ENCODE data around the gene UBE2E2.

DNA sequence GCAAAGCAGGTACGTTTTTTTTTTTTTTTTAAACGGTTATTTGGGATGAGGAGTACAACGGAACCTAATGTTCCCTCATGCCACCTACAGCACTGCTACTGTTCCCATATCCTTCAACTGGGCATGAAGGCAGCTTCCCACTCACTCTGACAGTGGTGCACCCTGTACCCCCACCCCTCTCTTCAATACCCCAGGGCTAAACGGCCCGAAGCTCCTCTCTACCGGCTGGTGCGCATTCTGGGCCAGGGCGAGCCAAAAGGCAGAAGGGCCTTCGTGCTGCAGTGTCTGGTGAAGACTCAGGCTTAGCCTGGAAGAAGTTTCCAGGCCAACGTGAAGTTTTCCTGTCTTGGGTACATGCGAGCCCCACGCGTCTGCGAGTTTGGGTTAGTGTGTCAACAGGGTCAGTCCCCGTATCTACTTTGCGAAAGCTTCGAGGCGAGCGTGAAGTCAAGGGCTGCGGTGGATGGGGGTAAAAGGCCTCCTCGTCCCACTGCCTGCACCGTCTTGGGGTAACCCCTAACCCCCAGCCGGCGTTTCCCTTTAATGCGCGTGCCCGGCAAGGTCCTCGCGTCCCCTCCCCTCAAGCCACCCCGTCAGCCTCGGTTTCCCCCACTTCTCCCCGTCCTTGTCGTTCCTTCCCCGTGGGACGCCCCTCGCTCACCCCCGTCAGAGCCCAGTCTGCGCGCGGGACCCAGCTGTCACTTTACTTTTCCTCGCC, 765 bp upstream of the UBE2E2 start:
- TF ChIP-seq CTCF (IDR thresholded peaks at IDR 0.05; ENCODE audit: poor library complexity, severe bottlenecking) = no peak
- TF ChIP-seq POLR2AphosphoS5 (IDR thresholded peaks at IDR 0.05) = no peak
- no peak for TF ChIP-seq SMC3 (conservative IDR thresholded peaks at IDR 0.05; ENCODE audit: poor library complexity)
- TF ChIP-seq, protein P1, sequence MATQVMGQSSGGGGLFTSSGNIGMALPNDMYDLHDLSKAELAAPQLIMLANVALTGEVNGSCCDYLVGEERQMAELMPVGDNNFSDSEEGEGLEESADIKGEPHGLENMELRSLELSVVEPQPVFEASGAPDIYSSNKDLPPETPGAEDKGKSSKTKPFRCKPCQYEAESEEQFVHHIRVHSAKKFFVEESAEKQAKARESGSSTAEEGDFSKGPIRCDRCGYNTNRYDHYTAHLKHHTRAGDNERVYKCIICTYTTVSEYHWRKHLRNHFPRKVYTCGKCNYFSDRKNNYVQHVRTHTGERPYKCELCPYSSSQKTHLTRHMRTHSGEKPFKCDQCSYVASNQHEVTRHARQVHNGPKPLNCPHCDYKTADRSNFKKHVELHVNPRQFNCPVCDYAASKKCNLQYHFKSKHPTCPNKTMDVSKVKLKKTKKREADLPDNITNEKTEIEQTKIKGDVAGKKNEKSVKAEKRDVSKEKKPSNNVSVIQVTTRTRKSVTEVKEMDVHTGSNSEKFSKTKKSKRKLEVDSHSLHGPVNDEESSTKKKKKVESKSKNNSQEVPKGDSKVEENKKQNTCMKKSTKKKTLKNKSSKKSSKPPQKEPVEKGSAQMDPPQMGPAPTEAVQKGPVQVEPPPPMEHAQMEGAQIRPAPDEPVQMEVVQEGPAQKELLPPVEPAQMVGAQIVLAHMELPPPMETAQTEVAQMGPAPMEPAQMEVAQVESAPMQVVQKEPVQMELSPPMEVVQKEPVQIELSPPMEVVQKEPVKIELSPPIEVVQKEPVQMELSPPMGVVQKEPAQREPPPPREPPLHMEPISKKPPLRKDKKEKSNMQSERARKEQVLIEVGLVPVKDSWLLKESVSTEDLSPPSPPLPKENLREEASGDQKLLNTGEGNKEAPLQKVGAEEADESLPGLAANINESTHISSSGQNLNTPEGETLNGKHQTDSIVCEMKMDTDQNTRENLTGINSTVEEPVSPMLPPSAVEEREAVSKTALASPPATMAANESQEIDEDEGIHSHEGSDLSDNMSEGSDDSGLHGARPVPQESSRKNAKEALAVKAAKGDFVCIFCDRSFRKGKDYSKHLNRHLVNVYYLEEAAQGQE (IDR thresholded peaks at IDR 0.05; ENCODE audit: borderline replicate concordance) = no peak
